Epidermal melanocyte (primary cell): ENCODE data around the gene SPDYE4.

Experiments used
- DNase-seq: peaks from one replicate; pipeline ENCODE4 v3.0.0; 2011; ENCODE audit warnings: low spot score; ENCODE audit not compliant: insufficient read length

Gene SPDYE4

DNA sequence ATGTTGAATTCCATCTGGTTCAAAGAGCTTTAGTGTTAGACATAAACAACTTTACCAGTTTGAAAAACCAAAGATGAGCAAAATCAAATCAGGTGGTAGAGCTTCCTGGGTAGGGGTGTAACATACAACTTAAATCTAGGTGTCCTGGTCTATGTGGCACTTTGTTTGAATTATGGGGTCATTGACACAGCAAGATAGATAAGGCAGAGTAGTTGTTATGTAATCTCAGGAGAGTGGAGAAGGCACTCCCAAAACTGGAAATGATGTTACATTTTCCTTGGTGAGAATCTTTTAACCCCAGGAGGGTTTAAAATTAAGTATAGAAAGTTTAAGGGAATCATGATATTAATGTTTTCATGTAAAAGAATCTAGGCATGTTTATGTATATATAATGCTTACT, 45.6 kb downstream of the SPDYE4 start:
- no peak for DNase-seq

DNA sequence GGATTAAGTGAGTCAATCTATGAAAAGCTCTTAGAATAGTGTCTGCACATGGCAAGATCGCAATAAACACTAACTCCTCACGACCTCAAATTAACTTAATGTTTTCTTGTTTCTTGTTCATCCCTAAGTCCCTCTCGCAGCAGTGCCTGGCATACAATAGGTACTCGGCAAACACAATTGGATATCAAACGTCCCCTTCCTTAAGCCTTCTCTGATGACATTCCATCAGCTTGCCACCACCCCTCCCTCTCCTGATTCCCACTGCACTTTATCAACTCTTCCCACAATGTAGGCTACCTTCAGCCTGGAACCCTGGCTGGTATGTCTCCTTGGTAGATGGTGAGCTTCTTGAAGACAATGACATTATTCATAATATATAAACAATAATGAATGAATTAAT, 47.1 kb downstream of the SPDYE4 start:
- no peak for DNase-seq

DNA sequence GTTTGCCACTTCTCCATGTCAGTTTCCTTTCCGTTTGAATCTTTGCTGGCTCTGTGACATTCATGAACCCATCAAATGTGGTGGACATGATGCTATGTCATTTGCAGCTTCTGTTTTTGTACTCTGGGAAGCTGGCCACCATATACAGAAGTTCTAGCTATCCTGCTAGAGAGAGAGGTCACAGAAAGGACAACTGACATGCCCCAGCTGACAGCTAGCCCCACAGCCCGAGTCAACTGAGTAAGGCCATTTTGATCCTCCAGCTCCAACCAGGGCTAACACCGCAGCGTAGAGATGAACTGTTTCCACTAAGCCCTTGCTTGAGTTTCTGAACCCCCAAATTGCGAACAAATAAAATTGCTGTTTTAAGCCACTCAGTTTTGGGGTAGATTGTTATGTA, 47.5 kb downstream of the SPDYE4 start:
- no peak for DNase-seq

DNA sequence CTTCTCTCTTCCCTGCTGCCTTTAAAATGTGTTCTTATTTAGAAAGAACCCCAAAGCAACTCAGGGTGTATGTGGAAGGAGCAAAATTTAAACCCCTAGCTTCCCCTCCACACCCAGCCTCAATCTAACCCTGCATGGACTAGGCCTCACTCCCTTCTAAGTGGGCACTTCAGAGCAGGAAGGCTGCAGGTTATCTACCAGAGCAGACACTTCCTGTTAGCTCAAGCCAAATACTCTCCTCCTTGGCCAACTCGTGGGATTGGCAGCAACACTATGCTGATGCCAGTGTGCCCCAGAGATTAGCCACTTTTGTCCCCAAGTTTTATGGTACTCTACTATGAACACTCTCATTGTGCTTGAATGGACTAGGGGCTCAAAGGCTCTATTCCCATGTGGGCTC, 49.3 kb downstream of the SPDYE4 start:
- no peak for DNase-seq

DNA sequence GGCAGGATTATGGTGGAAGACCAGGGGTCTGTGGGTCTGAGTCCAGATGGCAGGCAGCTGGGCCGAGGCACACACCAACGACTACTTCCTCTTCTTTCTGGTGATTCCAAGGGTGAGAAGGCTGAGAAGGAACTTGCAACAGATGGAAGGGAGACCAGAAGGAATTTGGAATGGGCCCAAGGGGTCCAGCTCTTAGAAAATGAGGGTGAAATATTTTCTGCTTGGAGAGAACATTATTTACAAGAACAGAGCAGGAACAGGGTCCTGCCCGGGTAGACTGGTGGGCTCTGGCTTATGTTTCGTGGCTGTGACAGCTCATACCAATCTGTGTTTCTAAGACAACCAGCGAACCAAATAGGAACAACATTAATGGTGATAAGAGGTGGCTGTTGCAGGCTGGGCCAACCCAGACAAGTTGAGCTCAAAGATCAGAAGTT, 50.3 kb downstream of the SPDYE4 start:
- no peak for DNase-seq

DNA sequence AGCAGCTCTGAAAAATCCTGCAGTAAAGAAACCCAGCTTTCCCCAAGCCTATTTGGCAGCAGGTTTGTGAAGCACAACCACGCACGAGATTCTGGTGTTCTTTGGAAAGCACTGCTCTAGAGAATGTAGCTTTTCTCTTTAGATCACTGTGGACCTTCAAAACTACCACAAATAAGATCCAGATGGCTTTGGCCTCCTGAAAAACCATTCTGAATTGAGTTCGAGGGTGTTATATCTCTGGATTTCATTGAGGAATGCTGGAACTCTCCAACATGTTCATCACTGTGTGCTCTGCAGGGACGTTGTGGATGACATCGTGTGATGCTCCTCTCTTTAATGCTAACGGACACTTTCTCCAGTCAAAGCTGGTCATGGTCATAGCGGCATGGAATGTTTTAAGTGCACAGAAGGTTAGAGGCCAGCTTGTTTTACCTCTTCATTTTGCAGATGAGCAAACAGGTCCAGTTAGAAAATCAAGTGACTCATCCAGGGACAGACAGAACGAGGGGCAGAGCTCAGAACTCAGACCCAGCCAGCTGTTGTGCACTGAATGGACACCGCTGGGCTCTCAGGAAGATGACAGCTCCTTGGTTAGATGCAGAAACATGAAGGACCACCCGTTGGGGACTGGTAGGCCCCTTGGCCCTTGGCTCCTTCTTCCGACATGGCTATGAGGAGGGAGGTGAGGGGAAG, 50.9 kb downstream of the SPDYE4 start:
- DNase-seq = no peak

DNA sequence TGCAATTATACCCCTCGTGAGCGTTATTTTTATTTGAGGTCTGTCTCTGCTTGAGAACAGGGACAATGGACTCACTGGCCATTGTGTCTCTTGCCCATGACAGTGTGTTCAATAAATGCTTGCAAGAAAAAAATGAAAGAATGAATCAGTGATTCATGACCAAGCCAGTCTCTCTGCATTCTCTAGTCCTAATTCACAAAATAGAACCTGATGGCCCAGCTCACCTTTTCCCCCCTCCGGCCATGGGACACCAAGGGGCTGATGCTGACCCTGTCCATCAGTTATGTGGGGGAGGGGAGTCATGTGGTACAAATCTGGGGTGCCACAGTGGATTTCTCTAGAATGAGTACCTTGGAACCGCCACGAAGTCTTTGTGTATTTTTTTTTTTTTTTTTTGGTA, 51.9 kb downstream of the SPDYE4 start:
- no peak for DNase-seq

DNA sequence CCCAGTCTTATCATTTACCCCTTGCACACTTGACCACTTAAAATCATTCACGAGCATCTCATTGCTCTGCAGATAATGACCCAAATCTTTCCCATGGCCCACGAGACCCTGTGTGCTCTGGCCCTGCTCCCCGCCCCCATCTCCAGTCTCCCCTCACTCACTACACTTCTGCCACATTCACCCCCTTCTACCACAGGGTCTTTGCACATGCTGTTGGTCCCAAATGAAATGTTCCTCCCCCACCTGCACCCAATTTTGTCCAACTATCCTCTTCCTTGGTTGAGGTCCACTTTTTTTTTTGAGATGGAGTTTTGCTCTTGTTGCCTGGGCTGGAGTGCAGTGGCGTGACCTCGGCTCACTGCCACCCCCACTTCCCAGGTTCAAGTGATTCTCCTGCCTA, 52.9 kb downstream of the SPDYE4 start:
- no peak for DNase-seq

DNA sequence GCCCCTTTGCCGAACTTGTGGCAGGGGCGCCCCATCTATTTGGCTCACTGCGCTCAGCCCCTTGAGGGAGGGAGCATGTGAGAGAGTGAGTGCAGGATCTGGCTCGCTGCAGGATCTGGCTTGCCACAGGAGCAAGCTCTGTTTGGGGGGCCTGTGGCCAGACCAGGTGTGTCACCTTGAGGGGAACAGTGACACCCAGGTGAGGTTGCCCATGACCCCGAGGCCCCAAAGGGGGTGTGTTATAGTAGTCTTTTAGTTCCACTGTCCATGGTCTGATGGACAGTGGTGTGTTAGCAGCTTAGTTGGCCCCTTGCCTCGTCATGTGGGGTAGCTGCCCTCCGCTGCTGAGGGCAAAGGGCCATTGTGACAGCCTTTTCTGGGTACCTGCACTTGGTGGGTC, 55.3 kb downstream of the SPDYE4 start:
- DNase-seq = no peak

DNA sequence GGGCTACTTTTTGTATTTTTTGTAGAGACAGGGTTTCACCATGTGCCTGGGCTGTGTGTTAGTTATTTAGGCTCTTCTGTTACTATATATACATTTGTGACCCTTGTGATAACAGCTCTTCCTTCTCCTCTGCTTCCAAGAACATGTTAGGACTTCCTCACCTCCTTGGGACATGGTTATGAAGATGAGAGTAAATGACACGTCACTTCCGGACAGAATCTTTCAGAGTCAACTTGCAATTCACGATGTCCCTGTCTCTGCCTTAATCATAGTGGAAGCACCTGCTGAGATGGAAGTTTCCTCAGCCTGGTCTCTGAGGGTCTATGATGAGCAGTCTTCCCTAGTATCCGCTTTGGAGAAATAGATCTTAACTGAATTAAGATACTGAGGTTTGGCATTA, 56.6 kb downstream of the SPDYE4 start:
- no peak for DNase-seq

DNA sequence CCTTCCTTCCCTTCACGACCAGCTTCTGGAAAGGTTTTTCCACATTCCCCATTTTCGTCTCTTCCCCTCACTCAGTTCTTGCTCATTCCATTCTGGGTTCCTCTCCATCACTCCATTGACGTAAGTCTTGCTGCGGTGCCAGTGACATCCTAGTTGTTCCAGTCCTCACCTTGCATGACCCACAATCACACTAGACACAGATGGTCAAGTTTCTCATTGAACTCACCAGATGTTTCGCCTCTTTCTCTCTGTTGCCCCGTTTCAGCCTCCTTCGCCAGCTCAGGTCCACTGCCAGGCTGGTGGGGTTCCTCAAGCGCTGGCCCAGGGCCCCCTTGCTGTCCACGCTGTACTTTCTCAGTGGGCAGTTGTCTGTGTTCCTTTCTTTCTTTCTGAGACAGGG, 57.1 kb downstream of the SPDYE4 start:
- DNase-seq = no peak
